PFSK-1 (cell line): ENCODE results near the gene NLRP3.

Experiments used
- POLR2AphosphoS5 ChIP-seq: IDR thresholded peaks from 2 replicates; pipeline ENCODE4 v1.6.1; 2012; ENCODE audit warnings: low read depth, mild to moderate bottlenecking, control low read depth, low read length, moderate library complexity
- TAF1 ChIP-seq: IDR thresholded peaks from 2 replicates; pipeline ENCODE4 v1.6.1; 2012; ENCODE audit warnings: low read length, control low read depth, borderline replicate concordance; ENCODE audit not compliant: insufficient read depth
- TF ChIP-seq, protein P1 (sequence below), 2 experiments: IDR thresholded peaks; 2 replicates each; pipeline versions ENCODE4 v1.6.1 to v1.8.0; 2011 to 2012; ENCODE audit warnings: low read depth in 2 of 2, low read length in 2 of 2, control low read depth in 1 of 2, inconsistent platforms in 1 of 2, mild to moderate bottlenecking in 1 of 2, moderate library complexity in 1 of 2; ENCODE audit not compliant: insufficient read depth in 1 of 2

DNA sequence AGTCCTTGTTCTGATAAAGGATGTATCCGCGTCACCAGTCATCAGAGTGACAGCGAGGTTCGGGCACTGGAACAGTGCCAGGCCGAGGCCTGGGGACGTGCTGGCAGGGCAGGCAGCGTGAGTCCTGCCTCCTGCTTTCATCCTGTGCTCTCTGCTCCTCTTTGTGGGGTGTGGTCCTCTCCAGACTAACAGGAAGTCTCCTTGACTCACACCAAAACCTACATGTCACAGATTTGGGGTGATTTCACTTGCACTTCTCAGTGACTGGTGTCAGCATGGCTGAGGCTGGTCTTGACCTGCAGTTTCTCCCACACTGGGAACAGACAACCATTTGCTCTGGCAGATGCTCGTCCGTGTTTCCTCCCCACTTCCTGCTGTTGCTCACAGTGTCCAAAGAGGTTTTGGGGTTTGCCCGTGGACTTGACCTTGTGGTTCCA lies 8.8 kb upstream of the NLRP3 start:
- TF ChIP-seq POLR2AphosphoS5 (no peak), TAF1 (no peak)
- TF ChIP-seq, protein P1, sequence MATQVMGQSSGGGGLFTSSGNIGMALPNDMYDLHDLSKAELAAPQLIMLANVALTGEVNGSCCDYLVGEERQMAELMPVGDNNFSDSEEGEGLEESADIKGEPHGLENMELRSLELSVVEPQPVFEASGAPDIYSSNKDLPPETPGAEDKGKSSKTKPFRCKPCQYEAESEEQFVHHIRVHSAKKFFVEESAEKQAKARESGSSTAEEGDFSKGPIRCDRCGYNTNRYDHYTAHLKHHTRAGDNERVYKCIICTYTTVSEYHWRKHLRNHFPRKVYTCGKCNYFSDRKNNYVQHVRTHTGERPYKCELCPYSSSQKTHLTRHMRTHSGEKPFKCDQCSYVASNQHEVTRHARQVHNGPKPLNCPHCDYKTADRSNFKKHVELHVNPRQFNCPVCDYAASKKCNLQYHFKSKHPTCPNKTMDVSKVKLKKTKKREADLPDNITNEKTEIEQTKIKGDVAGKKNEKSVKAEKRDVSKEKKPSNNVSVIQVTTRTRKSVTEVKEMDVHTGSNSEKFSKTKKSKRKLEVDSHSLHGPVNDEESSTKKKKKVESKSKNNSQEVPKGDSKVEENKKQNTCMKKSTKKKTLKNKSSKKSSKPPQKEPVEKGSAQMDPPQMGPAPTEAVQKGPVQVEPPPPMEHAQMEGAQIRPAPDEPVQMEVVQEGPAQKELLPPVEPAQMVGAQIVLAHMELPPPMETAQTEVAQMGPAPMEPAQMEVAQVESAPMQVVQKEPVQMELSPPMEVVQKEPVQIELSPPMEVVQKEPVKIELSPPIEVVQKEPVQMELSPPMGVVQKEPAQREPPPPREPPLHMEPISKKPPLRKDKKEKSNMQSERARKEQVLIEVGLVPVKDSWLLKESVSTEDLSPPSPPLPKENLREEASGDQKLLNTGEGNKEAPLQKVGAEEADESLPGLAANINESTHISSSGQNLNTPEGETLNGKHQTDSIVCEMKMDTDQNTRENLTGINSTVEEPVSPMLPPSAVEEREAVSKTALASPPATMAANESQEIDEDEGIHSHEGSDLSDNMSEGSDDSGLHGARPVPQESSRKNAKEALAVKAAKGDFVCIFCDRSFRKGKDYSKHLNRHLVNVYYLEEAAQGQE (IDR thresholded peaks at IDR 0.05; ENCODE audit: insufficient read depth in 1 of 2, low read depth in 2 of 2, low read length in 2 of 2): no peak
